C4-2B (cell line): ENCODE measurements around the gene CALD1.

Source experiments
- H3K27ac ChIP-seq: fragments of 450-650 bp; 2 replicates; pipeline ENCODE4 v1.5.1; 2017
- ZFX ChIP-seq: fragments of 450-650 bp; IDR thresholded peaks from 2 replicates; pipeline ENCODE4 v1.6.1; 2017
- TF ChIP-seq, protein P1 (sequence below): fragments of 450-650 bp; conservative IDR thresholded peaks from 2 replicates; pipeline ENCODE4 v1.5.1; 2017; ENCODE audit warnings: mild to moderate bottlenecking

Gene CALD1, protein sequence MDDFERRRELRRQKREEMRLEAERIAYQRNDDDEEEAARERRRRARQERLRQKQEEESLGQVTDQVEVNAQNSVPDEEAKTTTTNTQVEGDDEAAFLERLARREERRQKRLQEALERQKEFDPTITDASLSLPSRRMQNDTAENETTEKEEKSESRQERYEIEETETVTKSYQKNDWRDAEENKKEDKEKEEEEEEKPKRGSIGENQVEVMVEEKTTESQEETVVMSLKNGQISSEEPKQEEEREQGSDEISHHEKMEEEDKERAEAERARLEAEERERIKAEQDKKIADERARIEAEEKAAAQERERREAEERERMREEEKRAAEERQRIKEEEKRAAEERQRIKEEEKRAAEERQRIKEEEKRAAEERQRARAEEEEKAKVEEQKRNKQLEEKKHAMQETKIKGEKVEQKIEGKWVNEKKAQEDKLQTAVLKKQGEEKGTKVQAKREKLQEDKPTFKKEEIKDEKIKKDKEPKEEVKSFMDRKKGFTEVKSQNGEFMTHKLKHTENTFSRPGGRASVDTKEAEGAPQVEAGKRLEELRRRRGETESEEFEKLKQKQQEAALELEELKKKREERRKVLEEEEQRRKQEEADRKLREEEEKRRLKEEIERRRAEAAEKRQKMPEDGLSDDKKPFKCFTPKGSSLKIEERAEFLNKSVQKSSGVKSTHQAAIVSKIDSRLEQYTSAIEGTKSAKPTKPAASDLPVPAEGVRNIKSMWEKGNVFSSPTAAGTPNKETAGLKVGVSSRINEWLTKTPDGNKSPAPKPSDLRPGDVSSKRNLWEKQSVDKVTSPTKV

DNA sequence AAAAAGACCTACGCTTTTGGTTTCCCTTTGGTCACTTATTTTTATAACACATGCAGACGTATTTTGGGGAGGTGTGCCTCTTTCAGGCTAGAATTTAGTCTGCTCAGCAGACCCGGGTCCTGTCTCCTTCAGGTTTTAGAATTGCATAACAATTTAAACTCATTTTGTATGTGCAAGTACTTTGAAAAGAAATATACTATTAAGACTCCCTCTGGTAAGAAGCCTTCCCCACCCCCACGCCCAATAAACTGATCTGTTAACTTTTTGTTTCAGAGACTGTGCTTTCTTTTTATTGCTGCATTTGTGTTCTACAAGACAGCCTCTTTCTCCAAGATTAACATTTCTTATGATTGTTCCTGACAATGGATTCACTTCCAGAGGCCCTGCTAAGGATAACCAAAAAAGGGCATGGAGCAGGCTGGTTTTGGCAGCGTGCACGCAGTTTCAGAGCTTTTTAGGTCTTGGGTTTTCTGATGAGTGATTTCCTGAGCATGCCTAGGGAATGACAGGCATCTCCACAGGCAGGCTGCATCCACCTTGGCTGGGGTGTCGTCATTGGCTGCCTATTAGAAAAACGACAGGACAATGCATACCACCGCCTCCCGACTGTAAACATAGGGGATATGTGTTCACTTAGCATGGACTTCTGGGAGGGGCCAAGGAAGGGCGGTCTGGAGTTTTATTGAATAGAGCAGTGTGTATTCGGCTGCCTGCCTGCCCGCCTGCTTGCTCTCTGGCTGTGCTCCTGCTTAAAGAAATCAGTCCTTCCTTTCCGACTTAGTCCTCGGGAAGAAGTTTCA lies at the start of gene CALD1:
Gene CALD1 (plus strand): TSS at position 694 of the 800 bp plus-strand sequence. CDS start 88,100 bp downstream, outside the sequence.
- TF ChIP-seq, protein P1, sequence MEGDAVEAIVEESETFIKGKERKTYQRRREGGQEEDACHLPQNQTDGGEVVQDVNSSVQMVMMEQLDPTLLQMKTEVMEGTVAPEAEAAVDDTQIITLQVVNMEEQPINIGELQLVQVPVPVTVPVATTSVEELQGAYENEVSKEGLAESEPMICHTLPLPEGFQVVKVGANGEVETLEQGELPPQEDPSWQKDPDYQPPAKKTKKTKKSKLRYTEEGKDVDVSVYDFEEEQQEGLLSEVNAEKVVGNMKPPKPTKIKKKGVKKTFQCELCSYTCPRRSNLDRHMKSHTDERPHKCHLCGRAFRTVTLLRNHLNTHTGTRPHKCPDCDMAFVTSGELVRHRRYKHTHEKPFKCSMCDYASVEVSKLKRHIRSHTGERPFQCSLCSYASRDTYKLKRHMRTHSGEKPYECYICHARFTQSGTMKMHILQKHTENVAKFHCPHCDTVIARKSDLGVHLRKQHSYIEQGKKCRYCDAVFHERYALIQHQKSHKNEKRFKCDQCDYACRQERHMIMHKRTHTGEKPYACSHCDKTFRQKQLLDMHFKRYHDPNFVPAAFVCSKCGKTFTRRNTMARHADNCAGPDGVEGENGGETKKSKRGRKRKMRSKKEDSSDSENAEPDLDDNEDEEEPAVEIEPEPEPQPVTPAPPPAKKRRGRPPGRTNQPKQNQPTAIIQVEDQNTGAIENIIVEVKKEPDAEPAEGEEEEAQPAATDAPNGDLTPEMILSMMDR = no peak
- H3K27ac ChIP-seq = peak within 1 kb of the TSS; percentile 41

DNA sequence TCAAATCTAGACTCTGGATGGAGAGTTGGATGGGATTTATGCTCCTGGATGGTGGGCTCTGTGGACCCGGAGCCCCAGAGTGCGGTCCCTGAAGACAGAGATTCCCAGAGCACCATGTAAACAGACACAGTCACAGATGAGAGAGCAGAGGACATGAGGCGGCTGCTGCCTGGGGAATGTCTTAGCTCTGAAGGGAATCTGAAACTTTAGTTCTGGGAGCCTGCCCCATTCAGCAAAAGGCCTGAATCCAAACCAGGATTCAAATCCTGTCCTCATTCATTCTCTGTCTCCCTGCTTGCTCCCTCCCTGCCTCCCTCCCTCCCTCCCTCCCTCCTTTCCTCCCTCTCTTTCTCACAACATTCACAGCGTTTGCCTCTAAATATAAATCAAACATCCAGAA lies 49.5 kb upstream of the CALD1 start:
- TF ChIP-seq, protein P1 = no peak
- no peak for TF ChIP-seq ZFX
- H3K27ac ChIP-seq = no peak overlapping the region

DNA sequence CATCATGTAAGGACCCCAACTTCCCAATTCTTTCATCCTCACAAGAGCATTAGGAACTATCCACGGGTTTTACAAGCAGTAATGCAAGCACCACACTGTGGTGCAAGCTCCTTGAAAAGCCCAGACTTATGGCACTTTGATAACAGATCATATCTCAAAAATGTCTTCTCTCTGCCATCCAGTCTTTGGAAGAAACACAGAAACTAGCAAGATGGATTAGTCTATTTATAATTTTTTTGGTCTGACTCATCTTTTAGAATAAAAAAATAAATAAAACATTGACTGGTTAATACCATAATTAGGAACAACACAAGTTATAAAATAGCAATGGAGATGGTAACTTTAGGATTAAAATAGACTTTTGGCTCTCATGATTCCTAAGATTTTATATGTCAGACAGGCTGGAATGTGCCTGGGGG lies 49.0 kb upstream of the CALD1 start:
- no peak overlapping the region for H3K27ac ChIP-seq
- no peak for TF ChIP-seq ZFX
- TF ChIP-seq, protein P1 = no peak

DNA sequence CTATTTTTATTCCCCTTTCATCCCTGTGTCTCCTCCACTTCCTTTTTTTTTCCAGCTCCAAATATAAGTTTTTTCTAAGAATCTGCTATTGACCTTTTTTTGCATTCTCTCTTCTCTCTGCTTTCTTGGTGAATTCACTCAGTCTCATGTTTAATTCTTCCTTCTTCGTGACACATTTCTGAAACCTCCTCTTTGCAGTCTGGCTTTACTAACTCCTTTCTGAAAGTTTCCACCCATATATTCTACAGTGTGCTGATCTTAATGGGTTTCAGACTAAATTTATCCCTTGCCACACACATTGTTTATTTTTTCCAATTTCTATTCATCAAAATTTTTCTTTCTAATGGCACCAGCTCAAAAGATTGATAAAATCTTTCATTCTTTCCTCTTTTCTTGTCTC lies 47.8 kb upstream of the CALD1 start:
- no peak overlapping the region for H3K27ac ChIP-seq
- TF ChIP-seq, protein P1 = no peak
- no peak for TF ChIP-seq ZFX

DNA sequence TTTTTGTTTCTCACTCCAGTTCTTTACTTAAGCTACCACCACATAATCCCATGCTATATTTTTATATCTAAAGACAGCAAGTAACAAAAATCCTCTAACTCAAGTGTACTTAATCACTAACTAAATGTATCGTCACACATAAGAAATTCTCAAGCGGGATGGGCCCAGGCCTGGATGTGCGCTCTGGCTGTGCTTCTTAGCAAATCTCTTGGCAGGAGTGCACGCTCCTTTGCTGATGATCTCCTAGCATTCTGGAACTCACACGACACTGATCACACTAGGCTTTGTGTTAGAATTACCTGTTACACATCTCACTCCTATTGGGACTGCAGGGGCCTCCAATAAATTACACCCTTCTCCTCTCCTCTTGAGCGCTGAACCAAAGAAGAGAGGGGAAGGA lies 46.7 kb upstream of the CALD1 start:
- no peak overlapping the region for H3K27ac ChIP-seq
- TF ChIP-seq ZFX = no peak
- TF ChIP-seq, protein P1 = no peak

DNA sequence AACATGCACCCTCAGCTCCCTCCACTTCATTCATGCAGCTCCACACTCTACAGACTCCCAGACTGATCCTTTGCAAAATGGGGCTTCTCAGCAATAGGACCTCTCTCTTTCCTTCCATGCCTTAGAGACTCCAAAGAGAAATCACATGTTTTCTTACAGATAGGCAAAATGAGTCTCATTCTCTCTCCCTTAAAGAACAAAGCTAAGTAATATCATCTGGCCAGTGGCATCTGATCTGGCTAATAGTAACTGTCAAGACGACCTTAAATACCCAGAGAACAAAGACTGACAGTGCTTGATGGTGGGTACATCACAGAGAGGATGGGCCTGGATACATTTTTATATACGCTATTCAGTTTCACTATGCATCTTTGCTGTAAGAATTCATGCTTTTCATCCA lies 43.1 kb upstream of the CALD1 start:
- TF ChIP-seq ZFX = no peak
- TF ChIP-seq, protein P1 = no peak
- H3K27ac ChIP-seq = no peak overlapping the region
